Renal cortical epithelial cell (primary cell): Measurements from ENCODE around the gene BPIFB6. TPM values are rescaled to one million over a fixed set of nuclear protein-coding genes. Genes with fewer than 3 reads are reported as not detected.
"Not testable (repeated sequence)": the region's sequence is repeated elsewhere in the genome, so short reads cannot be mapped to it uniquely, and the experiment has no call there.

Source experiments
- DNase-seq: peaks from one replicate; pipeline ENCODE4 v3.0.0-alpha.2; 2011; ENCODE audit warnings: low read depth
- total RNA-seq: library from RNA; depleted of rRNA; stranded (reverse); fragments of >200 nt; gene quantifications from 2 replicates; pipeline ENCODE4 v1.2.3, GENCODE V29; 2014

The BPIFB6 gene
- total RNA-seq, 1 donor from 2014 or later = not detected

DNA sequence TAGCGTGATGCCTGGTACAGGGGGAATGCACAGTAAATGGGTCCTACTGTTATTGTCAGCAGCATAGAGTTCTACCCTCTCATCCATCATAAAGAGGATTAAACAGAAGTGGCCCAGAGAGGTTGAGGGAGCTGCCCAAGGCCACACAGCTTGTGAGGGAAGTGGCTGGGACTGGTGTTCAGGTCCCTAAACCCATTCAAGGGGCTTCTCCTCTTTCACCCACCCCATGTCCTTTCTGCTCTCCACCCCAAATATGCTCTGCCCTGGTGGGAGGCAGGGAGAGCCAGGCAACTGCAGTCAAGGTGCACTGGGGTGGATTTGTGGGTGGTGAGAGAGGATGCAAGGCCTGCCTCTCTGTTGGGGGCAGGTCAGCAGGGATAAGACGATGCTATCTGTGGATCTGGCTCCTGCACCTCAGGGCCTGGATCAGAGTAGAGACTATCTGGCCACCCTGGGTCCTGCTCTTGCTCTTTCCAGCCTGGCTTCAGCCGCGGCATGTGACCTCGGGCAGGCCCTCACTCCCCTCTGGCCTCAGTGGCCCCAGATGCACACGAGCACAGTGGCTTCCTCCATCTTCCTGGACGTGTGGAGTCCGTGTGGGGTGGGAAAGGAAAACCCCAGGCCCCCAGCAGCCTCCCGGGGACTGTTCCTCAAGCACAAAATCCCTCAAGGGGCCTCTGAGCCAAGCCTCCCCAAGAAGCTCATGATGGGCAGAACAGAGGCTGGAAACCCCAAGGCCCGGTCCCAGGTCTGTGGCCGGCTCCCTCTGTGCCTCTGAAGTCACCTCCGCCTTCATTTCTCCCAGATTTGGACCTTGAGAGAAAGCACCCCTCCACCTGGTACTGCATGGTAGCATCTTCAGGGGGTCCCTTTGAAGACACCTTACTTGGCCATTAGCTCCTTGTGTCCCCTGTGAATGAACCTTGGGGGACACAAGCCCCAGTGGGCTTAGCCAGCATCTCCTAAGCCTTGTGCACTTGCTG is 3.4 kb upstream of the BPIFB6 start:
- no peak for DNase-seq

DNA sequence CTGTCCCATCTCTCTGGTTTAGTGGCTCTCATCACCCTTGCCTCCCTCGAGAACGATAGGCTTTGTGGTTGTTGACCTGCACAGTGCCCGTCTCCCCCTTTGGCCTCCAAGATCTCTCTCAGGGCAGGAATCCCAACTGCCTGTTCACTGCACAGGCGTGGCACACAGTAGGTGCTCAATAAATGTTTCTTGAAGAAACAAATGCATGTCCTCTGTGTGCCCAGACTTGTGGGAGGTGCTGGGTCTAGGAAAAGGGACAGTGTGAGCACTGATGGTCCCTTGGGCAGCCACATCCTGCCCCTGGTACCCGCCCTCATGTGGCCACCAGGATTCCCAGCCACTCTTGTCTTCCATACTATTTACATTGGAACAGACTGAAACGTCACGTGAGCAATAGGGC is 2.6 kb upstream of the BPIFB6 start:
- DNase-seq = no peak

DNA sequence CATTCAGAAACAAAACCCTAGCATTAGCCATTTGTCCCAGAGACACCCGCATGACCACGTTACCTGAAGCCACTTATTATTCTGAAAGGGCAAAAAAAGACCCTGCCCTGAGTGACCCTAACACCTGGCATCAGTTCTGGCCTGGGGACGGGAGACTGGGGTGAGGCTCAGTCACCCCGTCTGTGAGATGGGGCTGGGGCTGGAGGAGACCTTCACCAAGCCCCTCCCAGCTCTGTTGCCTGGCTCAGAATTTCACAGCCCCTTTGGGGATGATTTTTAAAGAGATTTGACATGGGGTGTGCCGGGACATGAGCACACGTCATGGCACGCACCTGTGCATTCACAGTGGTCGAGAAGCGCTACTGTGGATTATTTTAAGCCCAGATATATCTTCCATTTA is 1.4 kb upstream of the BPIFB6 start:
- no peak for DNase-seq

DNA sequence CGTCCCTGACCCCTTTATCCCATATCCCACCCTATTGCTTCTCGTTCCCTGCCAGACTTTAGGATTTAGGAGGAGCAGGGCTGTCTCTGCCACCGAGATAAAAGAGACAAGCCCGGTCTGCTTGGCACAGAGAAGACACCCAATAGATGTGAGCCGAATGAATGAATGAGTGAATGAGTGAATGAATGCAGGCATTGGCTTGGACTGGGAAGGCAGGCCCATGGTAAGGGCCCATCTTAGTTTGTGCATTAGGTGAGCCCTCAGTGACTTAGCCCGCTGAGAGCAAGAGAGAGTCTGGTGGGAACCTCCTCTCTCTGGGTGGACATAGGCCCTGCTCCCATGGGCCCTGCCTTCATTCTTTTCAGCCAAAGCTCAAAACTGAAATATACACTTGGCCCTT is 879 bp upstream of the BPIFB6 start:
- DNase-seq = no peak

DNA sequence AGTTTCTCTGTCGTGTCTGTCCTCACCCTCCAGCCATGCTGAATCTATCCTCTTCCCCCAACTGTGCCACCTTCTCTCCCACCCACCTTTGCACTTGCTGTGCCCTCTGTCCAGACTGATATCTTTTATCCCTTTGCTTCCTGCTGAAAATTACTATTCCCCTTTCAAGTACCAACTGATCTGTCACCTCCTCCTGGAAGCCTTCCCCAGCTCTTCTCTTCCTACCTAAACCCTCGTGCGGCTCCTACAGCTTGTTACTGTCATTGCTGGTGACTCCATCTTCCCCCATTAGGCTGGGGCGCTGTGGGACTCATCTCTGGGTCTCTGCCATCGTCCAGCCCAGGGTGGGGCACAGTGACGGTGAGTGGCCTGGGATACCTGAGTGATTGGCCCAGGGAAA is 1.1 kb downstream of the BPIFB6 start:
- no peak for DNase-seq

DNA sequence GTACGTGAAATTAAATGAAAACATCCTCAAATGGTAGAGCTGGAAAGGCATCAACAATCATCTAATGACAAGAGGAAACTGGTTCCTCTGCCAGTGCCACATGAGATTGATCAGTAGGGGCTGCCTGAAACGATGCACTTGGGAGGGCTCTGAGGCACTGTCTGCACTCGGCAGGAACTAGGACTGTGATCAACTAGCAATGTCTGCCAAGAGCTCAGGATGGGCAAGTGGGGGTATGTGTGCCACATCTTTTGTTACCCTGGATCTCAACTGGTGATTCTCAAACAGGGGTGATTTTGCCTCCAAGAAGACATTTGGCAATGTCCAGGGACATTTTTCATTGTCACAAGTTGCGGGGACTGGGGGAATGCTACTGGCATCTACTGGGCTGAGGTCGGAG is 1.9 kb downstream of the BPIFB6 start:
- DNase-seq = no peak

DNA sequence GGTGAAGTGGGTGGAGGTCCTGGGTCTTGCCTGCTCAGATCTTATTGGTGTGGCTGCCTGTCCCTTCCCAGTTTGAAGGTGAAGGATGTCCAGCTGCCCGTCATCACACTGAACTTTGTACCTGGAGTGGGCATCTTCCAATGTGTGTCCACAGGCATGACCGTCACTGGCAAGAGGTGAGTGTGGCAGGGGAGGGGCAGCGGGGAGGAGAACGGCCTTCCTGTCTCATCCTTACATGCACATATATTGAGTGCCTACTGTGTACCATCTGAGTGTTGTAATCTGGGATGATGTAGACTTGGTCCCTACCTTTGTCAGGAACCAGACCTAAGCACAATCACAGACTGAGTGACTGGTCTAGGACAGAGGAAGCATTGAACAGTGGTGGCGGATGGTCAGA is 2.7 kb downstream of the BPIFB6 start:
- DNase-seq = no peak

DNA sequence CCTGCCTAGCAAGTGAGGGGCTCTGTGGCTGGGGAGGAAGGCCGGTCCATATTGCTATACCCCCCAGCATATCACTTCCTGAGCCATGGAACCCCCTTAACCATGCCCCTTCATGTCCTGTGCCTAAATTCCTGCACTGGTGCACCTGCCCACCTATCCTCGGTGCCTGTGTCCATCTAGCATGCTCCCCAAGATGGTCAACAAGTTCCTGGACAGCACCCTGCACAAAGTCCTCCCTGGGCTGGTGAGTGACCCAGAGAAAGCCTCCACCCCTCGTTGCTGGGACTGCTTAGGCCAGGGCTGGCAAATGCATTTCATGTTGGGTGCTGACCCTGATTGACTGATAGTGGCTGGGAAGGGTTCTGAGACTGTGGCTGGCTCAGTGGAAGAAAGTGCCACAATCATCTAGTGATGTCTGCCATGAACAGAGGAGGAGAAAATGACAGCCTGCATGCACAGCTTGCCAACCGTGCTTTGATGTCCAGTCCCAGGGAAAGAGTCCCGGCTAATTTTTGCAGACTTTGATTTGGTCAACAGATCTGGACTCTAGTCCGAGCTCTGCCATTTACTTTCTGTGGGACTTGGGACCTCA is 3.5 kb downstream of the BPIFB6 start:
- DNase-seq = no peak

DNA sequence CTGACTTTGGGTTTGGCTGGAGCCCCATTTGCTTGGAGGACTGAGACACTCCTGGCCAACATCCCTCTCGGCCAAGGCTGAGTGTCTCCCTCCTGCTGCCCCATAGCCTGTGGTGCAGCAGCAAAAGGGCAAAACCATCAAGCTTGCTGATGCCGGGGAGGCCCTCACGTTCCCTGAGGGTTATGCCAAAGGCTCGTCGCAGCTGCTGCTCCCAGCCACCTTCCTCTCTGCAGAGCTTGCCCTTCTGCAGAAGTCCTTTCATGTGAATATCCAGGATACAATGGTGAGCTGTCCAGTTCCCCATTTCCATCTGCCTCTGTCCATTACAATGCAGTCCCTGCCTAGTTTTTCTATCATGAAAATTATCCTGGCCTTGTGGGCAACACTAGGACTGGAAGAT is 6.0 kb downstream of the BPIFB6 start:
- DNase-seq = no peak

DNA sequence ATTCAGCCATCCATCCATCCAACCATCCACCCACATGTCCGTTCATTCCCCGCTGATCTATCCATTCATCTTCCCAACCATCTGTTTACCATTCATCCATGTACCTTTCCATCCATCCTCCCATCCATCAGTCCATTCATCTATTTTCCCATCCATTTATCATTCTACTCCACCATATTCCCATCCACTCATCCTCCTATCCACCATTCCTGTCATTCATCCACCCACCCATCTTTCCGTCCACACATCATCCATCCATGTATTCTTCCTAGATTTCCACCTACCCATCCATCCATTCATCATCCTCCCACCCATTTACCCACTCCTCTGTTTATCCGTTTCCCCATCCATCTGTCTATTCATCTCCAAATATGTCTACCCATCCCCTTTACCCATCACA is 6.8 kb downstream of the BPIFB6 start:
- no peak for DNase-seq

DNA sequence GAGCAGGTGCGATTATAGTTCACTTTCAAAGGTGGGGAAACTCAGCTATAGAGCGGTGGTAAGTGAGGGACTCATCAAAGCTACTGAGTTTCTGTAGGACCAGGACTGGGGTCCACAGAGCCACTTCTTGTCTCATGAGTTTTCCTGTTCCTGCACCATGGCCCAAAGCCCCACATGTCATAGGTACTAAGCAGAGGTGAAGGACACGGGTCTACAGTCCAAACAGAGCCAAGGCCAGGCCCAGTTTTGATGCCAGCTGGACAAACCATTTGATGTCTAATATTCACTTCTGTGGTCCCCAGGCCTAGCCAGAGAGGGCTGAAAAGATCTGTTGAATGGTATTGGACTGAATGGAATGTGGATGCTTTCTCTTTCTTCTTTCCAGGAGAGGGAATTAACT is 11.0 kb downstream of the BPIFB6 start:
- DNase-seq = no peak

DNA sequence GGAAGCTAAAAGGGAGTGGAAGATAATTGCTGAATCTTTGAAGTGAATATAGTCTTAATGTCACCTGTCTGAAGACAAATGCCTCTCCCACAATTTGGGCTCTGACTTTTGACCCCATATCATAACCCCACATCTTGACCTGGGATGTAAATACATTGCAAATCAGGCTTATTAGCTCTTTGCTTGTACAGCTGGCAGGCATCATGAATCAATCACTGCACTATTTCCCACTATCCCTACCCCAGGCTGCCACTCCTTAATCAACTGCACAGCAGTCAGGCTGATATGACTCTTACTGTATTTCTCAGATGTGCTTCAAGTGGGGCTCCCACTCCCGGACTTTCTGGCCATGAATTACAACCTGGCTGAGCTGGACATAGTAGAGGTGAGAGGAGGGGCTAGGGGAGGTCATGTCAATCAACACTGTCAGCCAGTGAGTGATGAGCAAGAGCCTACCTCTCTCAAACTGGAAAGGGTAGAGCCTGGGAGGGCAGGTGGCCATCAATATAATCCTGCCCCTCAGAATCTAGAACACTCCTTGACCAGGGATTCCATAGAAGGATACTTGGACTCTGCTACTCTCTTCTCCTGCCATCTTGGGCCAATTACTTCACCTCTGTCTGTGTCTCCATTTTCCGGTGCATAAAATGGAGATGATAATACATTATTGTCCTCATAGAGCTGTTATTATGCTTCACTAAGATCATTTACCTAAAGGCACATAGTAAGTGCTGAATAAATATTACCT is 11.7 kb downstream of the BPIFB6 start:
- DNase-seq = no peak

DNA sequence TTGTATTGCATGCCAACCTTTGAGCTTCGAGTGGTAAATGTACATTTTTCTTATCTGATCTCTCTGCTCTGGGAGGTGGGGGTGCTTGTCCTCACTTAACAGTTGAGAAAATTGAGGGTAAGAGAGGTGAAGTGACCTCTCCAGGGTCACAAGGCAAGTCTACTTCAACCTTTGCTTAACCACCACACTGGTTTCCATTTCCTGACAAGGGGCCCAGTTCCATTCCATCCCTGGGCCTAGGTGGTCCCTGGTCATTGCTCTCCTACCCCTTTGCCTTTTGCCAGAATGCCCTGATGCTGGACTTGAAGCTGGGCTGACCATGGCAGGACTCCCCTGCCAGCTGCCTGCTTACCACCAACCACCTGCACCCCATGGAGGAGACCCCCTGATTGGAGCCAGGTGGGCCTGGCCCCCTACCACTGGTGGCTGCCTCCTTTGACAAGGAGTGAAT is 12.3 kb downstream of the BPIFB6 start:
- no peak for DNase-seq

DNA sequence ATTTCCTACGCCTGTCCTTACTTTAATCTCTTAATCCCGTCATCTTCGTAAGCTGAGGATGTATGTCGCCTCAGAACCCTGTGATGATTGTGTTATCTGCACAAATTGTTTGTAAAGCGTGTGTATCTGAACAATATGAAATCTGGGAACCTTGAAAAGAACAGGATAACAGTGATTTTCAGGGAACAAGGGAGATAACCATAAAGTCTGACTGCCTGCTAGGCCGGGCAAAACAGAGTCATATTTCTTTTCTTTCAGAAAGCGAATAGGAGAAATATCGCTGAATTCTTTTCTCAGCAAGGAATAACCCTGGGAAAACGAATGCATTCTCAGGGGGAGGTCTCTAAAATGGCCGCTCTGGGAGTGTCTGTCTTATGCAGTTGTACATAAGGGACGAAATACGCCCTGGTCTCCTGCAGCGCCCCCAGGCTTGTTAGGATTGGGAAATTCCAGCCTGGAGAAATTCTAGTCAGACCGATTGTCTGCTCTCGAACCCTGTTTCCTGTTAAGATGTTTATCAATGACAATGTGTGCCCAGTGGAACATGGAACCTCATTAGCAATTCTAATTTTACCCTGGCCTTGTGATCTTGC is 13.8 kb downstream of the BPIFB6 start:
- DNase-seq = not testable (repeated sequence)

DNA sequence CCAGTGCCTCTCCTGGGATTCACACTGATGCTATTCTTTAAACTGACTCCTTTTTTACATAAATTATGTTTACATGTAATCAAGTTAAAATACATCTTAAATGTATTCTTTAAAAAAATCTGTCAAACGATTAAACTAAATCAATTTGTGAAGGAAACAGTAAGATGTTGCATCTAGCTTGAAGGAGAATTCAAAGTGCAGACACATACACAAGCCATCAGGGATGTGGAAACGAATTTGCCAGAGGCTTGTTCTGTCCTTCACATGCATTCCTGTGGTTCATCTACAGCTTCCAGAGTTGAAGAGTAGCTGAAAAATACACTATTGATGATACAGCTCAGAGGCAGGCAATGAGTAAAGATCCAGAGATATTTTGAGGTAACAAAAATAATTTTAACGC is 15.0 kb downstream of the BPIFB6 start:
- no peak for DNase-seq

DNA sequence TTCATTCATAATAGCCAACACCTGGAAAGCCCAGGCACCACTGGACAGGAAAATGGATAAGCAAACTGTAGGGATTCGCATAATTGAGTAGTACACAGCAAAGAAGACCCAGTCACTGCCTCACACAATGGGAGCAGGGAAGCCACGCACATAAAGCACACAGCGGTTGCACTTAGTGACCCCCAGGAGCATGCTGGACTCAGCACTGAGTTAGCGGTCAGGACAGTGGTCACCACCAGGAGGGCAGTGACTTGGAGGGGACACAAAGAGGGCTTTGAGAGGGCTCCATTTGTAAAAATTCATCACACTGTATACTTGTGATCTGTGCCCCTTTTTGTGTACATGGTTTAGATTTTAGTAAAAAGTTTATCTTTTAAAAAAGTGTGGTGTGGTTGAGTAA is 19.9 kb downstream of the BPIFB6 start:
- DNase-seq = no peak

DNA sequence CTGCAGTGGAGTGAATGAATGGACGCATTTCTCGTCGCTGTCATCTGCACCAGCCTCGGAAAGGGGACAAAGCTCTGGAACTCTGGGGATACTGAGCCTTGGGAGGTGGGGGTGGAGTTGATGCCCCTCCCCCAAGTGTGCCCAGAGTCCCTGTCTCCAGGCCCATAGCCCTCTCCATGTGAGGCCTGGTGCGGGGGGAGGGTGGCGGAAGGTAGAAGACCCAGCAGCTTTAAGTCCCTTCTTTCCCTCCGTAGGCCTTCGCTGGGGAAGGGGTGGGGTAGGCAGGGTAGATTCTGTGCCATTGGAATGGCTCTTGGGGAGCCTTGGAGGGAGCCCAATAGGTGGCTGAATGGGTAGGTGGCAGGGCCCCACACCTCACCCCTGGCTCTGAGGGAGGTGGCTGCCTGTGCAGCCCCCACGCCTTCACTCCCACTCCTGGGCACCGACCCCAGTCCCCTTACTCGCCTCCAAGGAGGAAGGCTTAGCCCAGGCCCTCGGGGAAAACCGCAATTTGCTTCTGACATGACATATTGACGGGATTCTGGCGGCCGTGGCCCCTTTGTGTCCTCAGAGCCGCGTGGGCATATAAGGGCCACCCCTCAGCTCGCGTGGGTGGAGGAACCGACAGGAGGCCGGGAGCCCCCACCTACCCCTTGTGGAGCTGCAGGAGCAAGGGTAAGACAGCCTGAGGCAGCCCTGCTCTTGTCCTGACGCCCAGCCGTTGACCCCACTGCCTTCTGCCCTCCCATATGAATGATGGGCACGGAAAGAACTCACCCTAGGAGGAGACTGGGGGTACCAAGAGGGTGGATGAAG is 22.1 kb downstream of the BPIFB6 start, which contains the start of gene BPIFB3:
BPIFB3 (plus strand) TSS at position 613 of the 816 bp plus-strand sequence. CDS start 1,533 bp downstream, outside the sequence.
- no peak for DNase-seq

DNA sequence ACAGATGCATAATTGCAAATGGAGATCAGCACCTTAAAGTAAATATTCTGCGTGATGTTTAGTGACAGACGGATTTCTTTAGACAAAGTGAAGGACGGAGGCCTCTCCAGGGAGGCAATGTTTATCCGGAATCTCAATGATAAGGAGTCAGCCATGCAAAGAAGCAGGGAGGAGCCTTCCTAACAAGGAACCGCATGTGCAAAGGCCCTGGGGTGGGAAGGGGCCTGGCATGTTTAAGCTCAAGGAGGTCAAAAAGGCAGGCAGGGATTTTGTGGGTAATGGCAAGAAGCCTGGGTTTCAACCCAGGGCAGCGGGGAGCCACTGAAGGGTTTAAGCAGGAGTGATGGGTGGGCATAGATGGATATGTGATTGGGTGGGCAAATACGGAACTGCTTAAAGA is 22.9 kb downstream of the BPIFB6 start:
- DNase-seq = no peak

DNA sequence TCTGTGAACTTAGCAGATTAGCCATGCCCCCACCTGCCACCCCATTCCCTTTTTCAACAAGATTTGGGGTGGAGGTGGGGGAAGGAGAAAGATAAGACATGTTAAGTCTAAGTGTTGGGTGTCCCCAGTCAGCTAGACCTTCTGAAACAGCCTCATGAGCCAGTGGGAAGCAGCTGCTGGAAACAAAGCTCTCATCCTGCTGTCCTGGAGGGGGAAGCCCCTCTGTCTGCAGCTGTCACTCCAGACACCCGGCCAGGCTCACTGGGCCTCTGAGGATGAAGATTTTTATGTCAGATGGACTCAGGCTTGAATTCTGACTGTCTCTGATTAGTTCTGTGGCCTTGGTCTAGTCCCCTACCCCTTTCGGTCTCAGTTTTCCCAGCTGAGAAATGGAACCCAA is 23.3 kb downstream of the BPIFB6 start:
- no peak for DNase-seq

DNA sequence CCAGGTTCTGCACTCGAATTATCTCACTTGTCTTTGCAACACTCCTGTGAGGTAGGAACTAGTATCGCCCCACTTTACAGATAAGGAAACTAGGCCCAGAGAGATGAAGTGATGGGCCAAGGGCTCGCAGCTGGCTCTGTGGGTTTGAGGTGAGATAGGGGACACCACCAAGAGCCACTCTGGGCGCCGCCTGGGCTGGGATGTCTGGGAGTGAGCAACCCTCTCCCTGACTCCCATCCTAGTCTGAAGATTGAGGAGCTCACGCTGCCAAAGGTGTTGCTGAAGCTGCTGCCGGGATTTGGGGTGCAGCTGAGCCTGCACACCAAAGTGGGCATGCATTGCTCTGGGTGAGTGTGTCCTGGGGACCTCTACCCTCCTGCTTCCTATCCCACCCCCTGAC is 27.7 kb downstream of the BPIFB6 start:
- no peak for DNase-seq

DNA sequence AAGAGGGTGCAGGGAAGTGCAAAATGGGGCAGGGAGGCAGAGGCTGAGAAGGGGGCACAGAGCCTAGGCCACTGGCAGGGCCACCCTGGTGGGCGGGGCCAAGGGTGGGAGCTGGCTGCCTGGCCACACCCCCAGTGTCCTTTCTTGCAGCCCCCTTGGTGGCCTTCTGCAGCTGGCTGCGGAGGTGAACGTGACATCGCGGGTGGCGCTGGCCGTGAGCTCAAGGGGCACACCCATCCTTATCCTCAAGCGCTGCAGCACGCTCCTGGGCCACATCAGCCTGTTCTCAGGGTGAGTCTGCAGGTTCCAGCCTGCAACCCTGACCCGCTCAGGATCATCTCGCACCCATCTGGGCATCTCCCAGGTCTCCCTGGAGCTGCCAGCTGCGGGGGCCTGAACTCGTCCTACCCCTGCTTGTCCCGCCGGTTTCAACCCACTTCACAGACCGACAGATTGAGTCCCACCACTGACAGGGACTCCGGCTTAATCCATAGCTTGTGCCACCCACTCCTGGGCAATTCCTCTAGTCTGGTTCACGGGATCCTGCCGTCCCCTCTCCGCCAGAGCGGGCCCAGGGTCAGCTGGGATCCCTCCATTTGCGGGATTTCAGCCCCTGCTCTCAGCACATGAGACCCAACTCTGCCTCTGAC is 28.4 kb downstream of the BPIFB6 start:
- no peak for DNase-seq
